SK-N-MC (cell line): ENCODE measurements around the gene TCN2.
"Not testable (repeated sequence)": the region's sequence is repeated elsewhere in the genome, so short reads cannot be mapped to it uniquely, and the experiment has no call there.

Experiments
- DNase-seq: peaks from one replicate; pipeline ENCODE4 v3.0.0-alpha.2; 2011; ENCODE audit warnings: low read depth, low spot score
- H3K27ac ChIP-seq: fragments of 200-600 bp; sonication (generic); 2 replicates; pipeline ENCODE4 v1.5.1; 2016; ENCODE audit warnings: mixed run types
- H3K36me3 ChIP-seq: fragments of 200-600 bp; sonication (generic); 2 replicates; pipeline ENCODE4 v1.6.1; 2017; ENCODE audit warnings: antibody characterized with exemption, low read length, mixed read lengths; ENCODE audit not compliant: insufficient read depth
- H3K4me3 ChIP-seq: fragments of 200-600 bp; sonication (generic); 2 replicates; pipeline ENCODE4 v1.5.1; 2016
- H3K9ac ChIP-seq: fragments of 200-600 bp; sonication (generic); 2 replicates; pipeline ENCODE4 v1.8.0; 2017; ENCODE audit warnings: mixed run types, mixed read lengths; ENCODE audit not compliant: insufficient read length
- H3K9me3 ChIP-seq: fragments of 200-600 bp; sonication (generic); 2 replicates; pipeline ENCODE4 v1.6.1; 2017; ENCODE audit warnings: low read depth, mild to moderate bottlenecking, antibody characterized with exemption, low read length, moderate library complexity, mixed read lengths
- EZH2 ChIP-seq: fragments of 200-600 bp; sonication (generic); IDR thresholded peaks from one replicate; pipeline ENCODE4 v1.6.1; 2017; ENCODE audit warnings: antibody characterized with exemption
- FOXP2 ChIP-seq: optimal IDR thresholded peaks from 2 replicates; pipeline ENCODE3; 2011; ENCODE audit warnings: mild to moderate bottlenecking, moderate library complexity; ENCODE audit not compliant: insufficient read depth; ENCODE audit errors: extremely low read length, control extremely low read depth
- POLR2AphosphoS5 ChIP-seq: IDR thresholded peaks from 2 replicates; pipeline ENCODE4 v1.6.1; 2012; ENCODE audit warnings: mild to moderate bottlenecking, low read depth, low read length, borderline replicate concordance

TCN2 gene

DNA sequence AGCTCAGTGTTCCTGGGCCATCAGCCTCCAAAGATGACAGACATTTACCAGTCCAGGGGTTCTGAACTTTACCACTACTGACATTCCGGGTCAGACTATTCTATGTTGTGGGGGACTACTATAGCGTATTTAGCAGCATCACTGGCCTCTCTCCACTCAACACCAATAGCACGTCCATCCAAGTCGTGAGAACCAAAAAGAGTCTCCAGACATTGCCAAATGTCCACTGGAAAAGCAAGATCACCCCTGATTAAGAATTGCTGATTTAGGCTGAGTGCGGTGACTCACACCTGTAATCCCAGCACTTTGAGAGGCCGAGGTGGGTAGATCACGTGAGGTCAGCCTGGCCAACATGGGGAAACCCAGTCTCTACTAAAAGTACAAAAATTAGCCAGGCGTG lies 20.6 kb upstream of the TCN2 start:
- peaks cover 82% of the 10 kb centered on the region for H3K36me3 ChIP-seq
- no peak overlapping the region for H3K9ac ChIP-seq
- H3K27ac ChIP-seq, result no peak overlapping the region
- no peak for DNase-seq
- H3K9me3 ChIP-seq, result no peaks in the 10 kb centered on the region
- TF ChIP-seq FOXP2, result no peak
- H3K4me3 ChIP-seq, result no peak overlapping the region

DNA sequence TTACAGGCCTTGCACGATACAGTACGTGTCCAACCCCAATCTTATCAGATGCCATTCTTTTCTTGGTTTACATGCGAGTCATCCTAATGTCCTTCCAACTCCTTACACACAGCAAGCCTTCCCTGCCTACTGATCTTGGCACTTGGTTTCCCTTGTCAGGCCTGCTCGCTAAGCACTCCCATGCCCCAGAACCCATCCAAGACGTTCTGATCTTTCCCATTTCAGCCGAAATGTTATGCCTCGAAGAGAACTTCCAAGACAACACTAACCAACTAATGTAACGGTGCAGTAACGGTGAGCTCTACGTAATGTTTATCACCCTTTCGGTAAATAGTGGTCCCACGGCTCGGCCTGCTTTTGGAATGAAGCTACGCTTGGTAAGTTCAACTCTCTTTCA lies 15.8 kb upstream of the TCN2 start:
- H3K4me3 ChIP-seq, result peak overlapping the region; percentile 98
- H3K9me3 ChIP-seq, result no peaks in the 10 kb centered on the region
- DNase-seq, result no peak
- H3K27ac ChIP-seq, result peak overlapping the region; percentile 69; the same call in 1 of the 2 replicates
- TF ChIP-seq POLR2AphosphoS5, result no peak
- TF ChIP-seq EZH2, result no peak
- no peak for TF ChIP-seq FOXP2
- peaks cover 41% of the 10 kb centered on the region for H3K36me3 ChIP-seq
- H3K9ac ChIP-seq, result peak overlapping the region; percentile 100

DNA sequence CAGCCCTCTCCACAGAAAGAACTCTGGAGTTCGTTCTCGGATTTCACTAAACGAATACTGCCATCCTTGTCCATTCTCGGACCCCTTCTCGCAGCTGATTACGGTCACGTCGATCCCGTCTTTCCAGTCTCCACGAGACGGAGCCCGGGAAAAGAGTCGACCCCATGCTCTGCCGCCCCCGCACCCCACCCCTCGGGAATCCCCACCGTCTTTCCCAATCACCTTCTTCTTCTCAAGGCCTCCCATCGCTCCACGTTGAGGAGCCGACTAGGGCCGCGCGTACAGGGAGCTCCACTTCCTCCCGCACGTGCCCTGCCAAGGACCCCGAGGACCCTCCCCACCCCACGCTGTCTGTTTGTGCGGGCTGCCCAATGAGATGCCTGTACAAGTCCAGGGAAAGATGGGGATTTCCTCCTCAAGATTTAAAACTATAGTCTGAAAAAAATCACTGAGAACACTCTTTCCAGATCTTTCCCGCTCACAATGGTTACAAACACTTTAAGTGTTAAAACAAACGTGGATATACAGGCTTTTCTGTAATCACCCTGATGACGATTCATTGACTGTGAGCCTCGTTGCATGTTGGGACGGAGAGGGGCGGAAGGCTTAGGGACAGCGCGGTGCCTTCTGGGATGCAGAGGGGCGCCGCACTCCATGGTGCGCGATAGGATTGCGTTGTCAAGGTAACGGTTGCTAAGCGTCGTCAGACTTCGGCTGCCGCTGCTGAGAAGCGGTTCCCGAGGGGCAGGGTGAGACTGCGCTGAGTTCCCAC lies 15.2 kb upstream of the TCN2 start, which contains the start of gene PES1:
Gene PES1 (minus strand): TSS at position 323 of the 772 bp plus-strand sequence. CDS start 77 bp downstream, at position 246.
- H3K4me3 ChIP-seq, result peak within 1 kb of the TSS; percentile 98
- peak within 1 kb of the TSS; percentile 100 for H3K9ac ChIP-seq
- peak; percentile 97 for DNase-seq
- no peaks in the 10 kb centered on the region for H3K9me3 ChIP-seq
- TF ChIP-seq EZH2 (no peak), POLR2AphosphoS5 (peak; percentile 74)
- H3K27ac ChIP-seq, result peak within 1 kb of the TSS; percentile 88
- H3K36me3 ChIP-seq, result peaks cover 35% of the 10 kb centered on the region

DNA sequence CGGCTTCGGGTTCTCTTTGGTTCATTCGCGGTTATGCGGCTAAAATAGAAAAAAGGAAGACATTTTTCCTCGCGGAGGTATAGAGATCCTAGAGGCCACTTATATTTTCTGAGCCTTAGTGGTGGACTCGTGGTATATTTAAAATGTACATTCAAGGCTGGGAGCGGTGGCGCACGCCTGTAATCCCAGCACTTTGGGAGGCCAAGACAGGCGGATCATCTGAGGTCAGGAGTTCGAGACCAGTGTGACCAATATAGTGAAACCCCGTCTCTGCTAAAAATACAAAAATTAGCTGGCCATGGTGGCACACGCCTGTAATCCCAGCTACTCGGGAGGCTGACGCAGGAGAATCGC lies 14.6 kb upstream of the TCN2 start:
- not testable (repeated sequence) for H3K9me3 ChIP-seq, H3K4me3 ChIP-seq, DNase-seq, H3K9ac ChIP-seq, H3K27ac ChIP-seq
- H3K36me3 ChIP-seq, result peaks cover 30% of the 10 kb centered on the region

DNA sequence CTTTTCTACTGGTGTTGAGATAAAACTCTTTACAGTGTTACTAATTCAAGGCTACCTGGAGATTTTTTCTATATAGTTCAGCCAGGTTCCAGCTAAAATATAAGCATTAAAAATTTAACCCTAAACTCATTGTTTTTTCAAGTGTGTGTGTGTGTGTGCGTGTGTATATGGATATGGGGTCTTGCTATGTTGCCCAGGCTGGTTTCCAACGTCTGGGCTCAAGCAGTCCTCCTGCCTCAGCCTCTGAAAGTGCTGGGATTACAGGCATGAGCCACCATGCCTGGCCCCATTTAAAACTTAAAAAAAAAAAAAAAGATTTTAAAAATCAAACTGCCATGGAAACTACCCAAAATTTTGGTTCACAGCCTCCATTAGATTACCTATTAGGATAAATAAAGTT lies 10.8 kb upstream of the TCN2 start:
- no peak for DNase-seq
- Histone ChIP-seq H3K9me3 (no peaks in the 10 kb centered on the region), H3K9ac (no peak overlapping the region), H3K36me3 (no peaks in the 10 kb centered on the region), H3K27ac (no peak overlapping the region), H3K4me3 (no peak overlapping the region)
- no peak for TF ChIP-seq EZH2
- TF ChIP-seq POLR2AphosphoS5, result no peak
- no peak for TF ChIP-seq FOXP2

DNA sequence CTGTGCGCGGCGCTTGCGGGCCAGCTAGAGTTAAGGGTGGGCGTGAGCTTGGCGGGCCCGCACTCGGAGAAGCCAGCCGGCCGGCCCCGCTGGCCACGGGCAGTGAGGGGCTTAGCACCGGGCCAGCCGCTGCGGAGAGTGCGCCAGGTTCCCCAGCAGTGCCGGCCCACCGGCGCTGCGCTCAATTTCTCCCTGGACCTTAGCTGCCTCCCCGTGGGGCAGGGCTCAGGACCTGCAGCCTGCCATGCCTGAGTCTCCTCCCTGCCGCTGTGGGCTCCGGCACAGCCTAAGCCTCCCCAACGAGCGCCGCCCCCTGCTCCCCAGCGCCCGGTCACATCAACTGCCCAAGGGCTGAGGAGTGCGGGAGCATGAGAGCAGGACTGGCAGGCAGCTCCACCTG lies 10.1 kb upstream of the TCN2 start:
- TF ChIP-seq FOXP2, result no peak
- TF ChIP-seq EZH2, result no peak
- TF ChIP-seq POLR2AphosphoS5, result no peak
- no peak for DNase-seq

DNA sequence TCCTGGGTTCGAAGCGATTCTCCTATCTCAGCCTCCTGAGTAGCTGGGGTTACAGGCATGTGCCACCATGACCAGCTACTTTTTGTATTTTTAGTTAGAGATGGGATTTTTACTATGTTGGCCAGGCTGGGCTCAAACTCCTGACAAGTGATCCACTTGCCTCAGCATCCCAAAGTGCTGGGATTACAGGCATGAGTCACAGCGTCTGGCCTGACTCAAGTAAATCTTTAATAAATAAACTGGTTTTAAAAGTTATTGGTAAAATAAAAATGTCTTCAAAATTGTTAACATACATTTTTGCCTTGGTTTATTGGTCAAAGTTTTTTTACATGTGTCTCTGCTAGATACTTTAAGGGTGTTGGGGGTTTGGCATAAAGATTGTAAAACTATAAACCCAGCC lies 8.0 kb upstream of the TCN2 start:
- Histone ChIP-seq H3K4me3 (no peak overlapping the region), H3K36me3 (no peaks in the 10 kb centered on the region), H3K9me3 (no peaks in the 10 kb centered on the region), H3K9ac (no peak overlapping the region), H3K27ac (no peak overlapping the region)
- TF ChIP-seq FOXP2 (no peak), POLR2AphosphoS5 (no peak), EZH2 (no peak)
- DNase-seq, result no peak

More for the DNA sequence above, 10.1 kb upstream of the TCN2 start:
- H3K36me3 ChIP-seq, result no peaks in the 10 kb centered on the region
- no peaks in the 10 kb centered on the region for H3K9me3 ChIP-seq
- H3K4me3 ChIP-seq, result no peak overlapping the region
- H3K27ac ChIP-seq, result no peak overlapping the region
- H3K9ac ChIP-seq, result no peak overlapping the region

DNA sequence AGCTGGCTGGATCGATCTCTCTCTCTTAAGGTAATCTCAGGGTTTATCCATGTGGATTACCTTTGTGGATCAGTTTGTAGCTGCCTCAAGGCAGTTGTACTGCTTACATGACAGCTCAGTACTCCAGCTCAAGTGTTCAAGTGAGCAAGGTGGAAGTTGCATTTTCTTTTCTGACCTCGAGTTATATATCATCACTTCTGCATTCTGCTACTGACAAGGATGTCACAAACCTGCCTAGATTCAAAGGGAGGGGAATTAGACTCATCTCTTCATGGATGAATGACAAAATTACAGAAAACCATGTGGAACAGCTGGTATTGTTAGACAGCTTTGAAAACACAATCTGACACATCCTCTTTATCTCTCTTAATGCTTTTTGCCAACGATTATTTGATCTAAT lies 6.1 kb upstream of the TCN2 start:
- H3K36me3 ChIP-seq, result no peaks in the 10 kb centered on the region
- H3K4me3 ChIP-seq, result no peak overlapping the region

DNA sequence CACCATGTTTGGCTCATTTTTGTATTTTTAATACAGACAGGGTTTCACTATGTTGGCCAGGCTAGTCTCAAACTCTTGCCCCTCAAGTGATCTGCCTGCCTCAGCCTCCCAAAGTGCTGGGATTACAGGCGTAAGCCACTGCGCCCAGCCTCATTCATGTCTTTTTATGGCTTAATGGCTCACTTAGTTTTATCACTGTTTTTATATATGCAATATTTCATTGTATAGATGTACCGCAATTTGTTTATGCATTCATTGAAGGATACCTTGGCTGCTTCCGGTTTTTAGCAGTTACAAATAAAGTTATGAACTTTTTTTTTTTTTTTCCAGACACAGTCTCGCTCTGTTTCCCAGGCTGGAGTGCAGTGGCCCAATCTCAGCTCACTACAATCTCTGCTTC lies 5.5 kb upstream of the TCN2 start:
- H3K9ac ChIP-seq, result no peak overlapping the region
- H3K4me3 ChIP-seq, result no peak overlapping the region
- no peaks in the 10 kb centered on the region for H3K36me3 ChIP-seq
- H3K9me3 ChIP-seq, result no peaks in the 10 kb centered on the region
- H3K27ac ChIP-seq, result no peak overlapping the region
- no peak for DNase-seq
- no peak for TF ChIP-seq EZH2
- TF ChIP-seq POLR2AphosphoS5, result no peak
- TF ChIP-seq FOXP2, result no peak

More for the DNA sequence above, 6.1 kb upstream of the TCN2 start:
- H3K9ac ChIP-seq, result no peak overlapping the region
- no peaks in the 10 kb centered on the region for H3K9me3 ChIP-seq
- TF ChIP-seq EZH2, result no peak
- no peak for TF ChIP-seq FOXP2
- TF ChIP-seq POLR2AphosphoS5, result no peak
- H3K27ac ChIP-seq, result no peak overlapping the region
- DNase-seq, result no peak
